Thymus (tissue), 11 donors: ENCODE results near the gene TSGA10. TPM values are rescaled to one million over a fixed set of nuclear protein-coding genes. Genes with fewer than 3 reads are reported as not detected.
A peak's percentile ranks its signal among the peaks of the same experiment; 100 is the strongest.

ENCODE experiments used
- DNase-seq, 9 donors: peaks; one replicate each; pipeline ENCODE4 v3.0.0-alpha.2; 2013; ENCODE audit warnings: low spot score in 9 of 9, low read depth in 6 of 9, missing footprints in 1 of 9
- H3K27ac ChIP-seq, 2 donors: one replicate each; pipeline ENCODE4 v1.5.1; 2013; ENCODE audit warnings: control low read depth in 1 of 2, low read depth in 1 of 2, low read length in 1 of 2, mild to moderate bottlenecking in 1 of 2, moderate library complexity in 1 of 2
- H3K27me3 ChIP-seq, 2 donors: one replicate each; pipeline ENCODE4 v1.5.1; 2013; ENCODE audit warnings: low read length in 1 of 2; ENCODE audit not compliant: control insufficient read depth in 2 of 2, insufficient read depth in 1 of 2
- H3K36me3 ChIP-seq, 2 donors: one replicate each; pipeline ENCODE4 v1.5.1; 2013; ENCODE audit warnings: low read length in 1 of 2, mild to moderate bottlenecking in 1 of 2, moderate library complexity in 1 of 2; ENCODE audit not compliant: control insufficient read depth in 2 of 2, insufficient read depth in 2 of 2
- H3K4me1 ChIP-seq, 2 donors: one replicate each; pipeline ENCODE4 v1.5.1; 2013; ENCODE audit warnings: low read length in 2 of 2; ENCODE audit not compliant: control insufficient read depth in 2 of 2, insufficient read depth in 2 of 2
- H3K4me3 ChIP-seq, 2 donors: one replicate each; pipeline ENCODE4 v1.5.1; 2013; ENCODE audit warnings: low read length in 2 of 2, control low read depth in 1 of 2, mild to moderate bottlenecking in 1 of 2
- H3K9me3 ChIP-seq, 2 donors: one replicate each; pipeline ENCODE4 v1.5.1; 2013; ENCODE audit warnings: low read length in 1 of 2, mild to moderate bottlenecking in 1 of 2; ENCODE audit not compliant: control insufficient read depth in 2 of 2, insufficient read depth in 1 of 2
- WGBS: extraction: QIAGEN DNeasy Blood & Tissue Kit; methylation state at CpG from one replicate; pipeline ENCODE4 v1.1.7; 2013; 5-methylcytosine and 5-hydroxymethylcytosine counted together
- polyA plus RNA-seq: library from polyadenylated mRNA; stranded (reverse); fragments of 200-250 nt; gene quantifications from one replicate; pipeline ENCODE4 v1.2.3, GENCODE V29; 2013
- total RNA-seq: library from RNA; stranded (reverse); fragments of 120-200 nt; gene quantifications from one replicate; pipeline ENCODE4 v1.2.4, GENCODE V29; 2013
- donor health status: healthy.

TSGA10 gene
- total and polyA plus RNA-seq, 2 donors = 6.8 to 8.9 TPM

GRCh38 chr2:99158599-99158998 lies 3.9 kb upstream of the TSGA10 start:
- Histone ChIP-seq H3K36me3 (peaks cover 0 to 8% of the 10 kb centered on the region in 2 donors), H3K9me3 (no peaks in the 10 kb centered on the region), H3K27me3 (no peaks in the 10 kb centered on the region), H3K4me3 (no peak overlapping the region), H3K27ac (no peak overlapping the region), H3K4me1 (peaks cover 9 to 14% of the 10 kb centered on the region in 2 donors)
- no peak for DNase-seq
- 97% methylated on average over 5 of the region's 5 CpGs for WGBS

- Histone ChIP-seq H3K27me3 (no peaks in the 10 kb centered on the region), H3K9me3 (no peaks in the 10 kb centered on the region), H3K27ac (no peak overlapping the region), H3K4me1 (peaks cover 9 to 14% of the 10 kb centered on the region in 2 donors), H3K36me3 (peaks cover 0 to 6% of the 10 kb centered on the region in 2 donors), H3K4me3 (no peak overlapping the region)
- WGBS = 92% methylated on average over 1 of the region's 1 CpG
- no peak for DNase-seq
These were observed 2.1 kb upstream of the TSGA10 start for GRCh38 chr2:99156891-99157290.

DNA sequence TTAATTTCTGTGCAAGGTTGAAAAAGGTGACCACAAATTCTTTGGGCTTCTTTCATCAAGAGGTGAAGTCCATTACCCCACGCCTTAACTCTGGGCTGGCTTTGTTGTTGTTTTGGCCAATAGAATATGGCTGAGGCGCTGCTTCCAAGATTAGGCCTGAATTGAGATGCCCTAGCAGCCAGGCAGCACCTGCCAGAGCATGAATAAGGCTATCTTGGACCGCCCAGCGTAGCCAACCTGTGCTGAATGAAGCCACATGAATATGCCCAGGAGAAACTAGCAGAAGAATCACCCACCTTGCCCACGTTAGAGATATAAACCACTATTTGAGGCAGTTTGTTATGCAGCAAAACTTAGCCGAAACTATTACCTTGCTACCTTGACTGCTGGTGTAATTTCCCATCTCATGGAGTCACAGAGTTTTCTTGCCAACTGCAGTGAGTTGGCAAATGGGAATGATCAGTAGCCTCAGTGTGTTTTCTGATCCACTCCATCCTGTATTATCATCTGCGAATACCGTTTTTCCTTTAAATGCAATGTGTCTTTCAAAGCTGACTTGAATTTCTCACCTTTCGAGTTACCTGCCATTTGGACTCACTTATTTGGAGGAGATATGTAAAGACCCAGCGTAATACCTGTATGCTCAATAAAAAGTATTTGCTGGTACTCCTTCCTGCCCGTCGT lies 679 bp downstream of the TSGA10 start:
- Histone ChIP-seq H3K4me1 (peaks cover 9 to 14% of the 10 kb centered on the region in 2 donors), H3K27me3 (no peaks in the 10 kb centered on the region), H3K4me3 (peak overlapping the region; percentile 60 to 61), H3K9me3 (no peaks in the 10 kb centered on the region), H3K27ac (peak overlapping the region; percentile 78 to 99), H3K36me3 (peaks cover 0 to 5% of the 10 kb centered on the region in 2 donors)
- DNase-seq = no peak
- WGBS = 55% methylated on average over 12 of the region's 12 CpGs

DNA sequence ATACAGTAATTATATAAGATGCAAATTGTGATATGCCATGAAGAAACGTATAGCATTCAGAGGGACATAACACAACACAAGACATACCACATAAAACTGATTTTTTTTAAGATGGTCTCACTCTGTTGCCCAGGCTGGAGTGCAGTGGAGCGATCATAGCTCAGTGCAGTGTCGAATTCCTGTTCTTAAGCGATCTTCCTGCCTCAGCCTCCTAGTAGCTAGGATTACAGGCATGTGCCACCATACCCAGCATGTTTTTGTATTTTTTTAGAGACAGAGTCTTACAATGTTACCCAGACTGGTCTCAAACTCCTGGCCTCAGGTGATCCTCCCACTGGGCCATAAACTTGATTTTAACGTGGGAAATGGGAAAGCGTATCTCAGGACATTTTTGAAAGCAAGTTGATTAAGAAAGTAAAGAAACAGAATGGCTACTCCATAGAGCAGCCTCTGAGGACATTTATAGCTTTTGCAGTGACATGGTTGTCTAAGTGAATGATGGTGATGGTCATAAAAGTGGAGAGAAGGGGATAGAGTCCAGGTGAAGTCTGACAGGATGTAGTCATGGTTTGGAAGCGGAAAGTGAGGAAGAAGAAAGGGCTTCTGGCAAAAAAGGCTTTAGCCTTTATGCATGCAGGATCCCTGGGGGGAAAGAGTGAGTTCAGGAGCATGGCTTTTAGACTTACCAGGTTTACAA lies 2.4 kb downstream of the TSGA10 start:
- Histone ChIP-seq H3K27me3 (no peaks in the 10 kb centered on the region), H3K4me1 (peaks cover 9 to 14% of the 10 kb centered on the region in 2 donors), H3K9me3 (no peaks in the 10 kb centered on the region), H3K36me3 (peaks cover 0 to 5% of the 10 kb centered on the region in 2 donors), H3K27ac (no peak overlapping the region), H3K4me3 (no peak overlapping the region)
- WGBS = 97% methylated on average over 7 of the region's 7 CpGs
- no peak for DNase-seq

- no peak overlapping the region for H3K27ac ChIP-seq
- peaks cover 9 to 13% of the 10 kb centered on the region in 2 donors for H3K4me1 ChIP-seq
- no peak overlapping the region for H3K4me3 ChIP-seq
- no peak for DNase-seq
- H3K36me3 ChIP-seq = no peaks in the 10 kb centered on the region
- no peaks in the 10 kb centered on the region for H3K9me3 ChIP-seq
- 91% methylated on average over 1 of the region's 1 CpG for WGBS
- H3K27me3 ChIP-seq = no peaks in the 10 kb centered on the region
These were observed 4.0 kb downstream of the TSGA10 start for GRCh38 chr2:99150706-99151105.

GRCh38 chr2:99141110-99142108 lies 13.3 kb downstream of the TSGA10 start, which contains the start of gene C2orf15:
C2orf15 (plus strand) TSS chr2:99141707; CDS start chr2:99150559, 8,852 bp downstream.
- H3K36me3 ChIP-seq = no peaks in the 10 kb centered on the region
- H3K27ac ChIP-seq = peak within 1 kb of the TSS; percentile 81 to 96
- WGBS = under 1% methylated on average over 84 of the region's 84 CpGs
- H3K27me3 ChIP-seq = peaks cover 0 to 25% of the 10 kb centered on the region in 2 donors
- peaks cover 4 to 11% of the 10 kb centered on the region in 2 donors for H3K4me1 ChIP-seq
- H3K9me3 ChIP-seq = no peaks in the 10 kb centered on the region
- peak within 1 kb of the TSS; percentile 53 to 84 for H3K4me3 ChIP-seq
- DNase-seq = peak; percentile 89 to 97 (median 94)

GRCh38 chr2:99140860-99141109 lies 14.0 kb downstream of the TSGA10 start:
- no peaks in the 10 kb centered on the region for H3K36me3 ChIP-seq
- H3K4me3 ChIP-seq = peak overlapping the region; percentile 53 to 84
- H3K4me1 ChIP-seq = peaks cover 4 to 11% of the 10 kb centered on the region in 2 donors
- DNase-seq = peak in 1 of 9 donors; percentile 28
- WGBS = under 1% methylated on average over 21 of the region's 21 CpGs
- H3K27ac ChIP-seq = peak overlapping the region; percentile 81 to 96
- peaks cover 0 to 25% of the 10 kb centered on the region in 2 donors for H3K27me3 ChIP-seq
- no peaks in the 10 kb centered on the region for H3K9me3 ChIP-seq

GRCh38 chr2:99140056-99140859 lies 14.5 kb downstream of the TSGA10 start:
- Histone ChIP-seq H3K9me3 (no peaks in the 10 kb centered on the region), H3K36me3 (no peaks in the 10 kb centered on the region), H3K4me1 (peaks cover 4 to 11% of the 10 kb centered on the region in 2 donors), H3K27ac (peak overlapping the region in 1 of 2 donors; percentile 81), H3K4me3 (peak overlapping the region; percentile 53 to 84), H3K27me3 (peaks cover 0 to 25% of the 10 kb centered on the region in 2 donors)
- 37% methylated on average over 17 of the region's 17 CpGs for WGBS
- DNase-seq = peak in 1 of 9 donors; percentile 11
